Uterus (tissue), 4 donors: ENCODE data around the gene HIVEP1. TPM values are rescaled to one million over a fixed set of nuclear protein-coding genes. Genes with fewer than 3 reads are reported as not detected.

ENCODE experiments used
- DNase-seq, 2 donors: peaks; one replicate each; pipeline ENCODE4 v3.0.0-alpha.2; 2019 to 2020
- H3K27ac ChIP-seq, 2 donors: fragments of 200-600 bp; sonication (generic); 1 replicate in 1 of 2; 2 replicates in 1 of 2; pipeline ENCODE4 v1.5.1; 2016 to 2018
- H3K27me3 ChIP-seq, 2 donors: fragments of 200-600 bp; sonication (generic); one replicate each; pipeline ENCODE4 v1.5.1; 2018 to 2019; ENCODE audit warnings: control low read depth in 1 of 2
- H3K36me3 ChIP-seq, 2 donors: fragments of 200-600 bp; sonication (generic); one replicate each; pipeline ENCODE4 v1.5.1; 2019; ENCODE audit warnings: control low read depth in 1 of 2
- H3K4me1 ChIP-seq, 2 donors: fragments of 200-600 bp; sonication (generic); one replicate each; pipeline ENCODE4 v1.5.1; 2018 to 2019; ENCODE audit warnings: control low read depth in 1 of 2
- H3K4me3 ChIP-seq, 2 donors: fragments of 200-600 bp; sonication (generic); 1 replicate in 1 of 2; 2 replicates in 1 of 2; pipeline ENCODE4 v1.5.1; 2018 to 2019; ENCODE audit warnings: mild to moderate bottlenecking in 1 of 2
- H3K9me3 ChIP-seq, 2 donors: fragments of 200-600 bp; sonication (generic); one replicate each; pipeline ENCODE4 v1.5.1; 2019; ENCODE audit warnings: control low read depth in 1 of 2
- CTCF ChIP-seq, 4 experiments: fragments of 200-600 bp in 2 of 4; fragments of 450-650 bp in 2 of 4; sonication (generic) in 2 of 4; IDR thresholded peaks; one replicate each; pipeline ENCODE4 v1.5.1; 2016 to 2019; ENCODE audit warnings: antibody characterized with exemption in 4 of 4, mild to moderate bottlenecking in 2 of 4, moderate library complexity in 1 of 4
- POLR2A ChIP-seq, 2 donors: fragments of 450-650 bp; IDR thresholded peaks; one replicate each; pipeline ENCODE4 v1.6.1; 2016; ENCODE audit warnings: antibody characterized with exemption in 2 of 2, mild to moderate bottlenecking in 1 of 2, moderate library complexity in 1 of 2
- intact Hi-C: fragments of 100-400 bp; cut with DNase I; formaldehyde crosslinking; loops from one replicate; pipeline ENCODE4 v1.15.1; 2023; ENCODE audit warnings: low total_unique reads
- total RNA-seq, 4 donors: library from RNA; depleted of rRNA in 3 of 4; stranded (reverse); fragments of >200 nt in 3 of 4; gene quantifications; one replicate each; pipeline versions ENCODE4 v1.1.0 to v1.2.4, GENCODE V29; 2014 to 2023
- donor health status: DM: yes; HTN: yes; CAD: no.

HIVEP1 gene
- total RNA-seq, 4 donors from 2014 or later: 8.5 to 38.1 (median 22.0) TPM

GRCh38 chr6:12008366-12009179, 3.5 kb upstream of the HIVEP1 start:
- no peaks in the 10 kb centered on the region for H3K4me1 ChIP-seq
- TF ChIP-seq POLR2A (IDR thresholded peaks at IDR 0.05) (peak in 1 of 2 donors; percentile 35), CTCF (IDR thresholded peaks at IDR 0.05) (no peak)
- peak; percentile 66 to 81 for DNase-seq
- intact Hi-C loops: no loop called here
- peak overlapping the region; percentile 66 to 83 for H3K4me3 ChIP-seq
- H3K36me3 ChIP-seq: no peaks in the 10 kb centered on the region
- peak overlapping the region; percentile 96 to 98 for H3K27ac ChIP-seq
- no peaks in the 10 kb centered on the region for H3K9me3 ChIP-seq
- H3K27me3 ChIP-seq: no peaks in the 10 kb centered on the region

- TF ChIP-seq CTCF (IDR thresholded peaks at IDR 0.05) (no peak), POLR2A (IDR thresholded peaks at IDR 0.05) (no peak)
- intact Hi-C loops: no loop called here
- H3K4me3 ChIP-seq: peak overlapping the region; percentile 43 to 83
- peak overlapping the region; percentile 96 to 98 for H3K27ac ChIP-seq
- no peaks in the 10 kb centered on the region for H3K4me1 ChIP-seq
- no peak for DNase-seq
- no peaks in the 10 kb centered on the region for H3K27me3 ChIP-seq
- no peaks in the 10 kb centered on the region for H3K36me3 ChIP-seq
- H3K9me3 ChIP-seq: no peaks in the 10 kb centered on the region
Measured at GRCh38 chr6:12009180-12009685, 2.9 kb upstream of the HIVEP1 start.

- Histone ChIP-seq H3K4me3 (peak overlapping the region; percentile 80 to 87), H3K9me3 (no peaks in the 10 kb centered on the region), H3K4me1 (no peaks in the 10 kb centered on the region), H3K27me3 (no peaks in the 10 kb centered on the region), H3K36me3 (no peaks in the 10 kb centered on the region), H3K27ac (peak overlapping the region; percentile 96 to 98)
- intact Hi-C loops: no loop called here
- TF ChIP-seq CTCF (IDR thresholded peaks at IDR 0.05) (no peak), POLR2A (IDR thresholded peaks at IDR 0.05) (no peak)
- DNase-seq: no peak
Measured at GRCh38 chr6:12009876-12010634, 2.1 kb upstream of the HIVEP1 start.

DNA sequence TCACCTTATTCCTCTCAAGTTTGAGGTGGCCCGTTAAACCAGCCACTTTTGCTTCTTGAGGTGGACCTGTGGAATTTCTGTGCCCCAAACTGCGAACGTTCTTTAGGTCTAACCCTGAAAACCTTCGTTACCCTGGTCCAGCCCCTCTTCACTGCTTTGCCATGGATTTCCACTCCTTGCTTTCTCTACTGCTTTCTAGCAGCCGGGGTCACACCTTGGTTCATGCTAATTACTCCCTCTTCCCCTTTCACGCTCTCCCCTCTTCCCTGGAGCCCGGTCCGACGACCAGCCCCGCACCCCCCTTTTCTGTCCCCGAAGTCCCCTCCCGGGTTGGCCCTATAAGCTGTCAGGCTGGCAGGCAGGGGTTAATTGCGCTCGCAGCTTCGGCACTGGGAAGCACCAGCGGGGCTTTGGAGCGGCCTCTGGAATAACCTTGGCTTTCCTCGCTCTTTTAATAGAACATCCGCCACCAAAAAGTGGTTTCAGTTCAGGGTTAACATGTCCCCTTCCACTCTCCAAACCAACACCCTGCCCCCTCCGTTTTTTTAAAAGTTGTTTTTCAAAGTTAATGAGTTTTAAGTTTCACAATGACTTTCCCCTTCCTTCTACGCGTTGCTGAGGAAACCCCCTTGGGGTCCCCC, 1.4 kb upstream of the HIVEP1 start:
- H3K4me3 ChIP-seq: peak overlapping the region; percentile 80 to 87
- DNase-seq: peak; percentile 68 to 69
- intact Hi-C loops: no loop called here

More for the DNA sequence above, 1.4 kb upstream of the HIVEP1 start:
- Histone ChIP-seq H3K36me3 (no peaks in the 10 kb centered on the region), H3K27me3 (no peaks in the 10 kb centered on the region), H3K9me3 (no peaks in the 10 kb centered on the region), H3K27ac (peak overlapping the region; percentile 96 to 98), H3K4me1 (no peaks in the 10 kb centered on the region)
- no peak for TF ChIP-seq POLR2A (IDR thresholded peaks at IDR 0.05)
- peak in 1 of 4 experiments; percentile 4 for TF ChIP-seq CTCF (IDR thresholded peaks at IDR 0.05)
